ENCODE data around the gene BID. TPM values are rescaled to one million over a fixed set of nuclear protein-coding genes. Genes with fewer than 3 reads are reported as not detected.

Gene BID
- total RNA-seq, 2 experiments from 2014 or later, result 16.3 to 19.9 TPM

GRCh38 chr22:17725500-17725796, 48.8 kb downstream of the BID start:
- ChIA-PET CTCF (no interaction called here), POLR2A (no interaction called here)
- peaks cover 14% of the 10 kb centered on the region for H3K36me3 Mint-ChIP-seq (ENCODE audit: low read depth)
- no peaks in the 10 kb centered on the region for H3K9me3 Mint-ChIP-seq
- intact Hi-C loops (cut with micrococcal nuclease), result no loop called here
- peaks cover 13% of the 10 kb centered on the region for H3K4me1 Mint-ChIP-seq (ENCODE audit: low read depth)
- ATAC-seq (no peak), DNase-seq (no peak)
- TF ChIP-seq, protein P1, sequence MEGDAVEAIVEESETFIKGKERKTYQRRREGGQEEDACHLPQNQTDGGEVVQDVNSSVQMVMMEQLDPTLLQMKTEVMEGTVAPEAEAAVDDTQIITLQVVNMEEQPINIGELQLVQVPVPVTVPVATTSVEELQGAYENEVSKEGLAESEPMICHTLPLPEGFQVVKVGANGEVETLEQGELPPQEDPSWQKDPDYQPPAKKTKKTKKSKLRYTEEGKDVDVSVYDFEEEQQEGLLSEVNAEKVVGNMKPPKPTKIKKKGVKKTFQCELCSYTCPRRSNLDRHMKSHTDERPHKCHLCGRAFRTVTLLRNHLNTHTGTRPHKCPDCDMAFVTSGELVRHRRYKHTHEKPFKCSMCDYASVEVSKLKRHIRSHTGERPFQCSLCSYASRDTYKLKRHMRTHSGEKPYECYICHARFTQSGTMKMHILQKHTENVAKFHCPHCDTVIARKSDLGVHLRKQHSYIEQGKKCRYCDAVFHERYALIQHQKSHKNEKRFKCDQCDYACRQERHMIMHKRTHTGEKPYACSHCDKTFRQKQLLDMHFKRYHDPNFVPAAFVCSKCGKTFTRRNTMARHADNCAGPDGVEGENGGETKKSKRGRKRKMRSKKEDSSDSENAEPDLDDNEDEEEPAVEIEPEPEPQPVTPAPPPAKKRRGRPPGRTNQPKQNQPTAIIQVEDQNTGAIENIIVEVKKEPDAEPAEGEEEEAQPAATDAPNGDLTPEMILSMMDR (IDR thresholded peaks at IDR 0.05), result no peak
- no peaks in the 10 kb centered on the region for H3K27me3 Mint-ChIP-seq
- no peak overlapping the region for H3K4me3 Mint-ChIP-seq
- no peak overlapping the region for H3K27ac Mint-ChIP-seq

- Mint-ChIP-seq H3K27ac (no peak overlapping the region), H3K4me3 (no peak overlapping the region), H3K27me3 (no peaks in the 10 kb centered on the region), H3K9me3 (no peaks in the 10 kb centered on the region), H3K4me1 (ENCODE audit: low read depth) (peaks cover 13% of the 10 kb centered on the region), H3K36me3 (ENCODE audit: low read depth) (peaks cover 14% of the 10 kb centered on the region)
- no peak for ATAC-seq
- CTCF ChIA-PET, result no interaction called here
- intact Hi-C loops (cut with micrococcal nuclease), result no loop called here
- POLR2A ChIA-PET, result no interaction called here
- no peak for DNase-seq
- TF ChIP-seq, protein P1 (IDR thresholded peaks at IDR 0.05), result no peak
These were observed 49.4 kb downstream of the BID start for GRCh38 chr22:17724678-17725499.

DNA sequence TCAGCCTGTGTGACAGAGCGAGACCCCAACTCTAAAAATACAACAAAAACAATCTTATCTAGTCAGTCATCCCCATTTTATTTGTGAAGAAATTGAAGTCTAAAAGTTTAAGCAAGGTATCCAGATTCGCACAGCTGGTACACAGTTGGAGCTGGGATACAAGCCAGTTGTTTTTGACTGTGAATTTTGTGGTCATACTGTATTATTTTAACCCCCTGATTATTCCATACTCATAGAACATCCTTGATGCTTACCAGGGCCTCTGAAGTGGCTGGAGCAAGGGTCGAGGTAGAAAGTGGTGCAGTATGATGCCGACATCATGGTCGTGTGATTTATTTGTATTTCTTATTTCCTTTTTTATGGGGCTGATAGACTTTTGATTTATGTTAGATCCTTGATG, 50.0 kb downstream of the BID start:
- H3K27me3 Mint-ChIP-seq, result no peaks in the 10 kb centered on the region
- no peak for DNase-seq
- ATAC-seq, result no peak
- intact Hi-C loops (cut with micrococcal nuclease), result no loop called here
- H3K4me1 Mint-ChIP-seq (ENCODE audit: low read depth), result peaks cover 13% of the 10 kb centered on the region
- ChIA-PET CTCF (interaction anchor here (0.7 kb wide), 1 partner anchor 61 kb away, joined by 3 read pairs; no protein-coding TSS in a partner anchor), POLR2A (interaction anchor here (0.7 kb wide), 1 partner anchor 34 kb away, joined by 4 read pairs; no protein-coding TSS in a partner anchor)
- H3K4me3 Mint-ChIP-seq, result no peak overlapping the region
- H3K36me3 Mint-ChIP-seq (ENCODE audit: low read depth), result peaks cover 9% of the 10 kb centered on the region
- H3K27ac Mint-ChIP-seq, result no peak overlapping the region
- TF ChIP-seq, protein P1 (IDR thresholded peaks at IDR 0.05), result no peak
- H3K9me3 Mint-ChIP-seq, result no peaks in the 10 kb centered on the region

- H3K4me1 Mint-ChIP-seq (ENCODE audit: low read depth), result no peaks in the 10 kb centered on the region
- H3K36me3 Mint-ChIP-seq (ENCODE audit: low read depth), result no peaks in the 10 kb centered on the region
- no peak for DNase-seq
- POLR2A ChIA-PET, result no interaction called here
- CTCF ChIA-PET, result no interaction called here
- intact Hi-C loops (cut with micrococcal nuclease), result no loop called here
- ATAC-seq, result no peak
- H3K27me3 Mint-ChIP-seq, result no peaks in the 10 kb centered on the region
- no peak overlapping the region for H3K4me3 Mint-ChIP-seq
- TF ChIP-seq, protein P1 (IDR thresholded peaks at IDR 0.05), result no peak
- H3K27ac Mint-ChIP-seq, result no peak overlapping the region
- no peaks in the 10 kb centered on the region for H3K9me3 Mint-ChIP-seq
These were observed 54.4 kb downstream of the BID start for GRCh38 chr22:17719911-17720310.

DNA sequence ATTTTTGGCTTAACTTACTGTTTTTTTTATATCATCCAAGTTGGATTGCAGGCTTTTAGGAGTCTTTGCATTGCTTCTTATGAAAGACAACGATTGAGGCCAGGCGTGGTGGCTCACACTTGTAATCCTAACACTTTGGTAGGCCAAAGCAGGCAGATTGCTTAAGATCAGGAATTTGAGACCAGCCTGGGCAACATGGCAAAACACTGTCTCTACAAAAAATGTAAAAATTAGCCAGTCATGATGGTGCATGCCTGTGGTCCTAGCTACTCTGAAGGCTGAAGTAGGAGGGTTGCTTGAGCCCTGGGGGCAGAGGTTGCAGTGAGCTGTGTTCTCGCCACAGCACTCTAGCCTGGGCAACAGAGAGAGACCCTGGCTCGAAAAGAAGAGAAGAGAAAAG, 56.6 kb downstream of the BID start:
- H3K9me3 Mint-ChIP-seq, result no peaks in the 10 kb centered on the region
- POLR2A ChIA-PET, result no interaction called here
- DNase-seq (no peak), ATAC-seq (no peak)
- no peak overlapping the region for H3K27ac Mint-ChIP-seq
- TF ChIP-seq, protein P1 (IDR thresholded peaks at IDR 0.05), result no peak
- no peaks in the 10 kb centered on the region for H3K4me1 Mint-ChIP-seq (ENCODE audit: low read depth)
- CTCF ChIA-PET, result no interaction called here
- no peaks in the 10 kb centered on the region for H3K27me3 Mint-ChIP-seq
- peaks cover 3% of the 10 kb centered on the region for H3K36me3 Mint-ChIP-seq (ENCODE audit: low read depth)
- H3K4me3 Mint-ChIP-seq, result no peak overlapping the region
- intact Hi-C loops (cut with micrococcal nuclease), result no loop called here
